B cell (primary cell): ENCODE results near the gene EML6. TPM values are rescaled to one million over a fixed set of nuclear protein-coding genes. Genes with fewer than 3 reads are reported as not detected.

Experiments
- ATAC-seq: fragments of 200-7000 bp; cut with Tn5 transposase; one replicate; pipeline ENCODE4 v1.10.0; 2021; ENCODE audit warnings: low read depth, mild to moderate bottlenecking, moderate number of reproducible peaks, moderate library complexity
- CTCF ChIA-PET: fragments of 350-600 bp; sonication (Branson Sonifier 250); formaldehyde crosslinking; loops from one replicate; lab custom pipeline; 2021; ENCODE audit warnings: antibody characterized with exemption, inconsistent platforms; lab: Charles Lee
- POLR2A ChIA-PET: fragments of 350-600 bp; sonication (Branson Sonifier 250); formaldehyde crosslinking; loops from one replicate; lab custom pipeline; 2021; ENCODE audit warnings: antibody characterized with exemption; lab: Charles Lee
- DNase-seq: peaks from one replicate; pipeline ENCODE4 v3.0.0; 2013
- H2AFZ ChIP-seq: 2 replicates; pipeline ENCODE4 v1.6.1; 2012; ENCODE audit warnings: mild to moderate bottlenecking, low read depth, low read length; ENCODE audit not compliant: insufficient read depth, poor library complexity, severe bottlenecking
- H3K27ac ChIP-seq, 2 donors: 1 replicate in 1 of 2; 2 replicates in 1 of 2; pipeline ENCODE4 v1.5.1; 2012 to 2013; ENCODE audit warnings: low read length in 2 of 2, mild to moderate bottlenecking in 2 of 2, moderate library complexity in 1 of 2
- H3K27me3 ChIP-seq, 4 experiments: fragments of 200-600 bp in 1 of 4; sonication (generic) in 1 of 4; replicated peaks in 1 of 4; 1 replicate in 2 of 4; 2 replicates in 2 of 4; pipeline versions ENCODE4 v1.6.1 to v1.7.0; 2013 to 2016; ENCODE audit warnings: low read length in 3 of 4, mild to moderate bottlenecking in 2 of 4, mixed read lengths in 1 of 4, moderate library complexity in 1 of 4; ENCODE audit not compliant: insufficient read depth in 4 of 4, control insufficient read depth in 3 of 4; ENCODE audit errors: control extremely low read depth in 1 of 4
- H3K36me3 ChIP-seq, 2 experiments: replicated peaks in 1 of 2; 1 replicate in 1 of 2; 2 replicates in 1 of 2; pipeline versions ENCODE4 v1.6.1 to v1.7.1; 2013; ENCODE audit warnings: low read length in 1 of 2; ENCODE audit not compliant: insufficient read depth in 2 of 2, control insufficient read depth in 1 of 2; ENCODE audit errors: control extremely low read depth in 1 of 2, extremely low read depth in 1 of 2
- H3K4me1 ChIP-seq, 2 donors: fragments of 200-600 bp in 1 of 2; sonication (generic) in 1 of 2; 1 replicate in 1 of 2; 2 replicates in 1 of 2; pipeline versions ENCODE4 v1.5.1 to v1.6.1; 2013 to 2017; ENCODE audit warnings: low read length in 2 of 2; ENCODE audit not compliant: control insufficient read depth in 2 of 2, insufficient read depth in 2 of 2
- H3K4me2 ChIP-seq: replicated peaks from 2 replicates; pipeline ENCODE3; 2012; ENCODE audit warnings: mild to moderate bottlenecking, low read depth, low read length; ENCODE audit not compliant: poor library complexity, severe bottlenecking
- H3K4me3 ChIP-seq, 5 experiments: fragments of 200-600 bp in 1 of 5; sonication (generic) in 1 of 5; 1 replicate in 3 of 5; 2 replicates in 2 of 5; pipeline versions ENCODE4 v1.5.1 to v1.7.0; 2011 to 2016; ENCODE audit warnings: low read length in 4 of 5, mild to moderate bottlenecking in 4 of 5, low read depth in 2 of 5, control low read depth in 1 of 5, moderate library complexity in 1 of 5; ENCODE audit not compliant: insufficient read depth in 1 of 5; ENCODE audit errors: control extremely low read depth in 1 of 5, extremely low read depth in 1 of 5
- H3K79me2 ChIP-seq: fragments of 200-600 bp; sonication (generic); one replicate; pipeline ENCODE4 v1.6.0; 2016; ENCODE audit warnings: low read length; ENCODE audit not compliant: control insufficient read depth, insufficient read depth
- H3K9ac ChIP-seq: fragments of 200-600 bp; sonication (generic); 2 replicates; pipeline ENCODE4 v1.6.1; 2017; ENCODE audit warnings: mild to moderate bottlenecking, low read length, moderate library complexity
- H3K9me3 ChIP-seq, 3 donors: one replicate each; pipeline versions ENCODE4 v1.6.1 to v1.7.1; 2013; ENCODE audit warnings: low read length in 2 of 3; ENCODE audit not compliant: control insufficient read depth in 2 of 3, insufficient read depth in 1 of 3; ENCODE audit errors: control extremely low read depth in 1 of 3
- H4K20me1 ChIP-seq: 2 replicates; pipeline ENCODE4 v1.6.0; 2012; ENCODE audit warnings: mild to moderate bottlenecking, low read length; ENCODE audit not compliant: insufficient read depth, control insufficient read depth, poor library complexity, severe bottlenecking
- H3K27ac Mint-ChIP-seq: one replicate; pipeline ENCODE4 v1.8.0; 2021; ENCODE audit warnings: mixed read lengths
- H3K27me3 Mint-ChIP-seq: one replicate; pipeline ENCODE4 v1.8.0; 2021; ENCODE audit warnings: mixed read lengths
- H3K4me1 Mint-ChIP-seq: one replicate; pipeline ENCODE4 v1.8.0; 2021; ENCODE audit warnings: mixed read lengths
- H3K4me3 Mint-ChIP-seq: one replicate; pipeline ENCODE4 v1.8.0; 2021; ENCODE audit warnings: mixed read lengths
- H3K9me3 Mint-ChIP-seq: one replicate; pipeline ENCODE4 v1.8.0; 2022; ENCODE audit warnings: mixed read lengths; ENCODE audit not compliant: insufficient read depth
- CTCF ChIP-seq: fragments of 200-600 bp; IDR thresholded peaks from one replicate; pipeline ENCODE4 v1.8.0; 2022; ENCODE audit warnings: antibody characterized with exemption, mild to moderate bottlenecking
- EZH2 ChIP-seq: IDR thresholded peaks from 2 replicates; pipeline ENCODE4 v1.6.1; 2012; ENCODE audit warnings: borderline replicate concordance, low read depth, mild to moderate bottlenecking, moderate library complexity, low read length; ENCODE audit not compliant: insufficient read depth, poor library complexity, severe bottlenecking
- WGBS: methylation state at CpG from one replicate; pipeline ENCODE4 v1.1.5; 2013; ENCODE audit warnings: missing lambda C conversion rate; ENCODE audit not compliant: insufficient coverage; 5-methylcytosine and 5-hydroxymethylcytosine counted together
- intact Hi-C: fragments of 100-400 bp; cut with micrococcal nuclease; formaldehyde crosslinking; loops from one replicate; pipeline ENCODE4 v1.10.0; 2022
- polyA minus RNA-seq: library from RNA; depleted of rRNA, polyadenylated mRNA; stranded (reverse); fragments of >200 nt; gene quantifications from 2 replicates; pipeline ENCODE4 v1.2.3, GENCODE V29; 2012
- polyA plus RNA-seq: library from polyadenylated mRNA; depleted of rRNA; stranded (reverse); fragments of >200 nt; gene quantifications from 2 replicates; pipeline ENCODE4 v1.2.3, GENCODE V29; 2012
- total RNA-seq, 2 donors: library from RNA; stranded (reverse); fragments of 120-200 nt in 1 of 2; gene quantifications; 1 replicate in 1 of 2; 2 replicates in 1 of 2; pipeline versions ENCODE4 v1.2.3 to v1.2.4, GENCODE V29; 2013 to 2022

The EML6 gene
- 47.2 and 53.7 TPM in 2 replicates for total RNA-seq
- 13.5 TPM for total RNA-seq (2013)
- polyA plus RNA-seq = 30.0 and 42.5 TPM in 2 replicates
- polyA minus RNA-seq = 16.3 and 26.8 TPM in 2 replicates

GRCh38 chr2:54723131-54723995, at the start of gene EML6:
TSS of gene EML6 (plus strand) at chr2:54723662. CDS start at chr2:54725062, 1,400 bp downstream.
- intact Hi-C loops = loop anchor here (1.0 to 10.0 kb wide), 15 partner anchors 34 to 956 kb away; partner anchors contain the start of genes ACYP2, ASB3, CHAC2 and ERLEC1
- Mint-ChIP-seq H3K4me3 (peak within 1 kb of the TSS; percentile 100), H3K27me3 (peaks cover 13% of the 10 kb centered on the region), H3K4me1 (peaks cover 37% of the 10 kb centered on the region), H3K27ac (peak within 1 kb of the TSS; percentile 94), H3K9me3 (no peaks in the 10 kb centered on the region)
- Histone ChIP-seq H3K27me3 (peaks cover 0 to 27% (median 8%) of the 10 kb centered on the region in 4 experiments), H3K36me3 (no peaks in the 10 kb centered on the region), H3K9me3 (no peaks in the 10 kb centered on the region), H3K79me2 (no peaks in the 10 kb centered on the region), H3K4me2 (peak within 1 kb of the TSS; percentile 94), H3K27ac (peak within 1 kb of the TSS in 1 of 2 donors; percentile 59), H3K4me3 (peak within 1 kb of the TSS; percentile 51 to 98 (median 79)), H3K9ac (peak within 1 kb of the TSS; percentile 82), H3K4me1 (peaks cover 15 to 17% of the 10 kb centered on the region in 2 donors), H4K20me1 (no peaks in the 10 kb centered on the region), H2AFZ (peak within 1 kb of the TSS; percentile 97)
- DNase-seq (peak; percentile 99), ATAC-seq (peak; percentile 95)
- ChIA-PET POLR2A (interaction anchor here (0.8 to 1.6 kb wide), 4 partner anchors 14 to 509 kb away, joined by 3 to 7 read pairs (median 4); partner anchors contain the start of genes CLHC1 and RPS27A), CTCF (interaction anchor here (0.9 to 3.5 kb wide), 10 partner anchors 12 to 619 kb away, joined by 3 to 28 read pairs (median 4); partner anchors contain the start of gene RTN4)
- peak; percentile 50 for TF ChIP-seq CTCF
- no peak for TF ChIP-seq EZH2
- under 1% methylated on average over 88 of the region's 90 CpGs for WGBS
